ENCODE results near the gene FAM107B.
"Not testable (repeated sequence)": the region's sequence is repeated elsewhere in the genome, so short reads cannot be mapped to it uniquely, and the experiment has no call there.

Gene FAM107B

GRCh38 chr10:14661818-14662217 is 112.9 kb downstream of the FAM107B start:
- H3K27ac ChIP-seq (ENCODE audit: low read depth, low read length), result no peak overlapping the region

GRCh38 chr10:14660831-14661230 is 113.9 kb downstream of the FAM107B start:
- peaks cover 2% of the 10 kb centered on the region; the same call in 1 of the 2 replicates for H3K9me3 ChIP-seq (ENCODE audit: control insufficient read depth, insufficient read depth, low read depth, low read length)
- H3K4me1 ChIP-seq (ENCODE audit: control insufficient read depth, insufficient read depth, low read length), result peaks cover 2% of the 10 kb centered on the region; the same call in 1 of the 2 replicates
- H3K4me3 ChIP-seq (ENCODE audit: low read depth, low read length), result no peak overlapping the region
- no peak overlapping the region for H3K27ac ChIP-seq (ENCODE audit: low read depth, low read length)
- no peaks in the 10 kb centered on the region for H3K27me3 ChIP-seq (ENCODE audit: control insufficient read depth, insufficient read depth, low read length)
- H3K36me3 ChIP-seq (ENCODE audit: control insufficient read depth, insufficient read depth, low read length), result no peaks in the 10 kb centered on the region
- no peak overlapping the region for H3K9ac ChIP-seq (ENCODE audit: low read length)

More at GRCh38 chr10:14661818-14662217, 112.9 kb downstream of the FAM107B start:
- Histone ChIP-seq H3K4me1 (ENCODE audit: control insufficient read depth, insufficient read depth, low read length) (no peaks in the 10 kb centered on the region), H3K27me3 (ENCODE audit: control insufficient read depth, insufficient read depth, low read length) (no peaks in the 10 kb centered on the region), H3K4me3 (ENCODE audit: low read depth, low read length) (no peak overlapping the region), H3K36me3 (ENCODE audit: control insufficient read depth, insufficient read depth, low read length) (no peaks in the 10 kb centered on the region), H3K9me3 (ENCODE audit: control insufficient read depth, insufficient read depth, low read depth, low read length) (peaks cover 10% of the 10 kb centered on the region; the same call in 1 of the 2 replicates), H3K9ac (ENCODE audit: low read length) (no peak overlapping the region)

DNA sequence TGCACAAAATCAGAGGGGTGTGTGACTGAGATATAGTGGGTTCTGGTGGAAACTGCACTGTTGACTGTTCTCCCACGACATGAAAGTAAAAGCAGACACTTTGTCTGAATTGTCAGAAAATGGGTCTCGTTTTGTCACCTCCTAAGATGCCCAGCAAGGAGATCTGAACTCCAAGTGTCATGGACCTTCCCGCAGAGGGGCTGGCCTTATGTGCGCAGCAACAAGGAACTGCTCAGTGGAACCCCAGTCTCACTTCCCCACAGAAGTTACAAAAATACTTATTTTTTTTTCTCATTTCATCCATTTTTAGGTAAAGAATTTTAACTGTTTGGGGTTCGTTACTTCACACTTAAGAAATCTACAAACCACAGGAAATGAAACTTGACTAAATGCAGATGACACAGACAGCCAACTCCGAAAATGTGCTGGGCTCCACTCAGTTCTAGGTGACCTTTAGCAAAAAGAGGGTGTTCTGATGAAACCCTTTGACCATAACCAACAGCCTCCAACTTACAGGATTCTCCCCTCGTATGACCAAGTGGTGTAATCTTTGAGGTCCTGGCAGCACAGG is 115.0 kb downstream of the FAM107B start:
- Histone ChIP-seq H3K4me1 (ENCODE audit: control insufficient read depth, insufficient read depth, low read length) (peaks cover 11% of the 10 kb centered on the region), H3K9ac (ENCODE audit: low read length) (no peak overlapping the region), H3K4me3 (ENCODE audit: low read depth, low read length) (no peak overlapping the region), H3K36me3 (ENCODE audit: control insufficient read depth, insufficient read depth, low read length) (no peaks in the 10 kb centered on the region), H3K27ac (ENCODE audit: low read depth, low read length) (no peak overlapping the region), H3K9me3 (ENCODE audit: control insufficient read depth, insufficient read depth, low read depth, low read length) (no peaks in the 10 kb centered on the region), H3K27me3 (ENCODE audit: control insufficient read depth, insufficient read depth, low read length) (no peaks in the 10 kb centered on the region)

DNA sequence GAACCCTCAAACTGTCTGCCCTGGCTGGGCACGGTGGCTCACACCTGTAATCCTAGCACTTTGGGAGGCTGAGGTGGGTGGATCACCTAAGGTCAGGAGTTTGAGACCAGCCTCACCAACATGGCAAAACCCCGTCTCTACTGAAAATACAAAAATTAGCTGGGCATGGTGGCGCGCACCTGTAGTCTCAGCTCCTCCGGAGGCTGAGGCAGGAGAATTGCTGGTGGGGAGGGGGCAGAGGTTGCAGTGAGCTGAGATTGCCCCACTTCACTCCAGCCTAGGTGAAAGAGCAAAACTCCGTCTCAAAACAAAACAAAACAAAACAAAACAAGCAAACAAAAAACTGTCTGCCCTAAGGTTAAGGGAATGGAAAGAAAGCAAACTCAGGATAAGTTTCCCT is 115.6 kb downstream of the FAM107B start:
- H3K27me3 ChIP-seq (ENCODE audit: control insufficient read depth, insufficient read depth, low read length); H3K9me3 ChIP-seq (ENCODE audit: control insufficient read depth, insufficient read depth, low read depth, low read length); H3K9ac ChIP-seq (ENCODE audit: low read length); H3K36me3 ChIP-seq (ENCODE audit: control insufficient read depth, insufficient read depth, low read length); H3K27ac ChIP-seq (ENCODE audit: low read depth, low read length); H3K4me3 ChIP-seq (ENCODE audit: low read depth, low read length): not testable (repeated sequence)
- peaks cover 16% of the 10 kb centered on the region for H3K4me1 ChIP-seq (ENCODE audit: control insufficient read depth, insufficient read depth, low read length)

GRCh38 chr10:14658331-14659127 is 116.2 kb downstream of the FAM107B start:
- H3K36me3 ChIP-seq (ENCODE audit: control insufficient read depth, insufficient read depth, low read length), result no peaks in the 10 kb centered on the region
- H3K27ac ChIP-seq (ENCODE audit: low read depth, low read length), result no peak overlapping the region
- H3K27me3 ChIP-seq (ENCODE audit: control insufficient read depth, insufficient read depth, low read length), result no peaks in the 10 kb centered on the region
- no peak overlapping the region for H3K4me3 ChIP-seq (ENCODE audit: low read depth, low read length)
- H3K4me1 ChIP-seq (ENCODE audit: control insufficient read depth, insufficient read depth, low read length), result peaks cover 22% of the 10 kb centered on the region
- H3K9ac ChIP-seq (ENCODE audit: low read length), result no peak overlapping the region
- no peaks in the 10 kb centered on the region for H3K9me3 ChIP-seq (ENCODE audit: control insufficient read depth, insufficient read depth, low read depth, low read length)

- no peak overlapping the region for H3K4me3 ChIP-seq (ENCODE audit: low read depth, low read length)
- H3K27ac ChIP-seq (ENCODE audit: low read depth, low read length), result no peak overlapping the region
- no peaks in the 10 kb centered on the region for H3K9me3 ChIP-seq (ENCODE audit: control insufficient read depth, insufficient read depth, low read depth, low read length)
- H3K27me3 ChIP-seq (ENCODE audit: control insufficient read depth, insufficient read depth, low read length), result no peaks in the 10 kb centered on the region
- H3K9ac ChIP-seq (ENCODE audit: low read length), result no peak overlapping the region
- H3K4me1 ChIP-seq (ENCODE audit: control insufficient read depth, insufficient read depth, low read length), result peaks cover 41% of the 10 kb centered on the region
- no peaks in the 10 kb centered on the region for H3K36me3 ChIP-seq (ENCODE audit: control insufficient read depth, insufficient read depth, low read length)
These were observed 118.5 kb downstream of the FAM107B start for GRCh38 chr10:14656052-14656730.

GRCh38 chr10:14654821-14655382 is 119.8 kb downstream of the FAM107B start:
- Histone ChIP-seq H3K9ac (ENCODE audit: low read length) (no peak overlapping the region), H3K36me3 (ENCODE audit: control insufficient read depth, insufficient read depth, low read length) (no peaks in the 10 kb centered on the region), H3K4me1 (ENCODE audit: control insufficient read depth, insufficient read depth, low read length) (peaks cover 41% of the 10 kb centered on the region), H3K27ac (ENCODE audit: low read depth, low read length) (no peak overlapping the region), H3K27me3 (ENCODE audit: control insufficient read depth, insufficient read depth, low read length) (no peaks in the 10 kb centered on the region), H3K4me3 (ENCODE audit: low read depth, low read length) (no peak overlapping the region), H3K9me3 (ENCODE audit: control insufficient read depth, insufficient read depth, low read depth, low read length) (no peaks in the 10 kb centered on the region)

DNA sequence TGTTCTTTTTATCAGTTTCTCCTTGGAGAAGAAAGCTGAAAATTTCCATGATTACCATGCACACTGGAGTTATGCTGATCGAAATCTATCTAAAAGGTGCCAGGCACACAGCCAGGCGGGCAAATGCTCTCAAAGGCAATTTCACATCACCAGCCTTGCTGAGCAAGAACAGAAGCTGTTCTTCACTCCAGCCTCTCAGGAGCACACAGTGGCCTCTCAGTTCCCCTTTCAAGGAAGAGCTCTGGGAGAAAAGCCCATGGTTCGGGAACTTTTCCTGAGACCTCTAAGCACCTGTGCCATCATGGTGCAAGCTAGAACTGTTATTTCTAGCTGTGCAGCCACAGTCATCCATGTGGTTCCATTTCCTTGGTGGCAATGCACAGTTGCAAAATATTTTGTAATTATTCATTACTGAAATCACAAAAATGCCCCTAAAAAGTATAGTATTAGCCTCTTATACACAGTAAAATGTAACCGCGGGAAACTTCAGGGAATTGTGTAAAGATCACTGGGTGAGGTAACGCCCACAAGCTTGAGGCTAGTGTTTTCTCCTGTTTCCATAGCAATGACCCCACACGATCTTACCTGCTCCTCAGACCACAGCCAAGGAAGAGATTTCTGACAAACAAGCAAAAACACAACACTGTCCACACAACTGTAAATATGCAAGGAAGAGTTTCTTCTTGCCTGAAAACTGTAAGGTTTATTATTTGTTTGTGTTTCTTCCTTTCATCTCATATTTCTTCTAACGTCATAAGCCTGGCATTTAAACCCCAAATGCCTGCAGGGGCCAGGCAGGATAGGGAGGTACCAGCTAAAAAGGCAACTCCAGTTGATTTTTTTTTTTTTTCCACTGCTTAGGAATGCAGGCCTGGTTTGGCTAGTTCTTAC is 121.2 kb downstream of the FAM107B start:
- H3K27me3 ChIP-seq (ENCODE audit: control insufficient read depth, insufficient read depth, low read length), result no peaks in the 10 kb centered on the region
- no peaks in the 10 kb centered on the region for H3K36me3 ChIP-seq (ENCODE audit: control insufficient read depth, insufficient read depth, low read length)
- H3K9ac ChIP-seq (ENCODE audit: low read length), result peak overlapping the region; percentile 45
- no peaks in the 10 kb centered on the region for H3K9me3 ChIP-seq (ENCODE audit: control insufficient read depth, insufficient read depth, low read depth, low read length)
- no peak overlapping the region for H3K4me3 ChIP-seq (ENCODE audit: low read depth, low read length)
- H3K27ac ChIP-seq (ENCODE audit: low read depth, low read length), result 0 out of 2 replicates have a peak overlapping the region, but pooled peaks have one; percentile 9
- H3K4me1 ChIP-seq (ENCODE audit: control insufficient read depth, insufficient read depth, low read length), result peaks cover 52% of the 10 kb centered on the region

- no peak overlapping the region for H3K4me3 ChIP-seq (ENCODE audit: low read depth, low read length)
- H3K9ac ChIP-seq (ENCODE audit: low read length), result no peak overlapping the region
- H3K9me3 ChIP-seq (ENCODE audit: control insufficient read depth, insufficient read depth, low read depth, low read length), result no peaks in the 10 kb centered on the region
- no peak overlapping the region for H3K27ac ChIP-seq (ENCODE audit: low read depth, low read length)
- no peaks in the 10 kb centered on the region for H3K27me3 ChIP-seq (ENCODE audit: control insufficient read depth, insufficient read depth, low read length)
- H3K36me3 ChIP-seq (ENCODE audit: control insufficient read depth, insufficient read depth, low read length), result no peaks in the 10 kb centered on the region
- H3K4me1 ChIP-seq (ENCODE audit: control insufficient read depth, insufficient read depth, low read length), result peaks cover 58% of the 10 kb centered on the region
These were observed 121.9 kb downstream of the FAM107B start for GRCh38 chr10:14652816-14653215.

DNA sequence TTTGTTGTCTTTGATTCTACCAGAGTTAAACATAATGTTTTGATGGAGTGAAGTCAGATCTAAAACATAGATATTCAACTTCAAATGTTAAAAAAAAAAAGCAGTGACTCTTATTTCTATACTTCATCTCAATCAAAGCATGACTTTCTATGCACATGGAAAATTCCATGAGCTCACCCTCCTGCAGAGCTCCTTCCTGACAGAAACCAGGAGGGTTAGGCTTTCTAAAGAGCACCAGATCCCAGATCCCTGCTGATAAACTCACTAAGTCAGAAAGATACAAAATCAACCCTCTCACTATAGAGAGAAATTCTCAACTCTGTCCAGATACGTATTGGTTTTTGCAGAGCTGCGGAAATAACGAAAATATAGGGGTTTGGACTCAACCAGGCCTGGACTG is 122.6 kb downstream of the FAM107B start:
- Histone ChIP-seq H3K4me1 (ENCODE audit: control insufficient read depth, insufficient read depth, low read length) (peaks cover 58% of the 10 kb centered on the region), H3K36me3 (ENCODE audit: control insufficient read depth, insufficient read depth, low read length) (no peaks in the 10 kb centered on the region), H3K4me3 (ENCODE audit: low read depth, low read length) (no peak overlapping the region), H3K27ac (ENCODE audit: low read depth, low read length) (no peak overlapping the region), H3K9me3 (ENCODE audit: control insufficient read depth, insufficient read depth, low read depth, low read length) (no peaks in the 10 kb centered on the region), H3K9ac (ENCODE audit: low read length) (no peak overlapping the region), H3K27me3 (ENCODE audit: control insufficient read depth, insufficient read depth, low read length) (no peaks in the 10 kb centered on the region)
